ENCODE measurements around the gene ECEL1. TPM values are rescaled to one million over a fixed set of nuclear protein-coding genes. Genes with fewer than 3 reads are reported as not detected.

ECEL1 gene
- total RNA-seq, 1 experiment from 2014 or later = 23.3 TPM

- Mint-ChIP-seq H3K9me3 (no peaks in the 10 kb centered on the region), H3K36me3 (no peaks in the 10 kb centered on the region), H3K27ac (no peak overlapping the region), H3K4me1 (peaks cover 22% of the 10 kb centered on the region), H3K4me3 (no peak overlapping the region), H3K27me3 (ENCODE audit: low read depth) (peaks cover 45% of the 10 kb centered on the region)
- TF ChIP-seq SP1 (CRISPR knock-in tag; conservative IDR thresholded peaks at IDR 0.05) = no peak
- no peak for TF ChIP-seq MLX (CRISPR knock-in tag; IDR thresholded peaks at IDR 0.05)
- no peak for TF ChIP-seq NR1H2 (CRISPR knock-in tag; IDR thresholded peaks at IDR 0.05)
- TF ChIP-seq, protein P1, sequence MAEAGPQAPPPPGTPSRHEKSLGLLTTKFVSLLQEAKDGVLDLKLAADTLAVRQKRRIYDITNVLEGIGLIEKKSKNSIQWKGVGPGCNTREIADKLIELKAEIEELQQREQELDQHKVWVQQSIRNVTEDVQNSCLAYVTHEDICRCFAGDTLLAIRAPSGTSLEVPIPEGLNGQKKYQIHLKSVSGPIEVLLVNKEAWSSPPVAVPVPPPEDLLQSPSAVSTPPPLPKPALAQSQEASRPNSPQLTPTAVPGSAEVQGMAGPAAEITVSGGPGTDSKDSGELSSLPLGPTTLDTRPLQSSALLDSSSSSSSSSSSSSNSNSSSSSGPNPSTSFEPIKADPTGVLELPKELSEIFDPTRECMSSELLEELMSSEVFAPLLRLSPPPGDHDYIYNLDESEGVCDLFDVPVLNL (CRISPR knock-in tag; IDR thresholded peaks at IDR 0.05; ENCODE audit: borderline replicate concordance, low read depth) = no peak
- no peak for TF ChIP-seq ZMAT4 (CRISPR knock-in tag; IDR thresholded peaks at IDR 0.05)
- TF ChIP-seq, protein P2, sequence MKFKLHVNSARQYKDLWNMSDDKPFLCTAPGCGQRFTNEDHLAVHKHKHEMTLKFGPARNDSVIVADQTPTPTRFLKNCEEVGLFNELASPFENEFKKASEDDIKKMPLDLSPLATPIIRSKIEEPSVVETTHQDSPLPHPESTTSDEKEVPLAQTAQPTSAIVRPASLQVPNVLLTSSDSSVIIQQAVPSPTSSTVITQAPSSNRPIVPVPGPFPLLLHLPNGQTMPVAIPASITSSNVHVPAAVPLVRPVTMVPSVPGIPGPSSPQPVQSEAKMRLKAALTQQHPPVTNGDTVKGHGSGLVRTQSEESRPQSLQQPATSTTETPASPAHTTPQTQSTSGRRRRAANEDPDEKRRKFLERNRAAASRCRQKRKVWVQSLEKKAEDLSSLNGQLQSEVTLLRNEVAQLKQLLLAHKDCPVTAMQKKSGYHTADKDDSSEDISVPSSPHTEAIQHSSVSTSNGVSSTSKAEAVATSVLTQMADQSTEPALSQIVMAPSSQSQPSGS (CRISPR knock-in tag; IDR thresholded peaks at IDR 0.05; ENCODE audit: borderline replicate concordance, low read depth) = no peak
- no peak for TF ChIP-seq GRHL2 (CRISPR knock-in tag; IDR thresholded peaks at IDR 0.05; ENCODE audit: insufficient replicate concordance, severe bottlenecking)
- no peak for TF ChIP-seq GTF2I (CRISPR knock-in tag; conservative IDR thresholded peaks at IDR 0.05)
- TF ChIP-seq, protein P3, sequence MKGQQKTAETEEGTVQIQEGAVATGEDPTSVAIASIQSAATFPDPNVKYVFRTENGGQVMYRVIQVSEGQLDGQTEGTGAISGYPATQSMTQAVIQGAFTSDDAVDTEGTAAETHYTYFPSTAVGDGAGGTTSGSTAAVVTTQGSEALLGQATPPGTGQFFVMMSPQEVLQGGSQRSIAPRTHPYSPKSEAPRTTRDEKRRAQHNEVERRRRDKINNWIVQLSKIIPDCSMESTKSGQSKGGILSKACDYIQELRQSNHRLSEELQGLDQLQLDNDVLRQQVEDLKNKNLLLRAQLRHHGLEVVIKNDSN (CRISPR knock-in tag; IDR thresholded peaks at IDR 0.05) = no peak
- TF ChIP-seq RELA (CRISPR knock-in tag; IDR thresholded peaks at IDR 0.05; ENCODE audit: borderline replicate concordance) = no peak
- TF ChIP-seq PREB (CRISPR knock-in tag; IDR thresholded peaks at IDR 0.05; ENCODE audit: borderline replicate concordance) = no peak
- TF ChIP-seq ZBTB21 (CRISPR knock-in tag; IDR thresholded peaks at IDR 0.05; ENCODE audit: borderline replicate concordance) = no peak
- TF ChIP-seq HMGA2 (CRISPR knock-in tag; IDR thresholded peaks at IDR 0.05) = no peak
- TF ChIP-seq, protein P4, sequence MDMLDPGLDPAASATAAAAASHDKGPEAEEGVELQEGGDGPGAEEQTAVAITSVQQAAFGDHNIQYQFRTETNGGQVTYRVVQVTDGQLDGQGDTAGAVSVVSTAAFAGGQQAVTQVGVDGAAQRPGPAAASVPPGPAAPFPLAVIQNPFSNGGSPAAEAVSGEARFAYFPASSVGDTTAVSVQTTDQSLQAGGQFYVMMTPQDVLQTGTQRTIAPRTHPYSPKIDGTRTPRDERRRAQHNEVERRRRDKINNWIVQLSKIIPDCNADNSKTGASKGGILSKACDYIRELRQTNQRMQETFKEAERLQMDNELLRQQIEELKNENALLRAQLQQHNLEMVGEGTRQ (CRISPR knock-in tag; IDR thresholded peaks at IDR 0.05) = no peak
- TF ChIP-seq EMX1 (CRISPR knock-in tag; IDR thresholded peaks at IDR 0.05) = no peak
- ATAC-seq (peak; percentile 7; the same call in 1 of the 2 replicates), DNase-seq (ENCODE audit: low spot score) (no peak)
- ChIA-PET POLR2A (no interaction called here), CTCF (interaction anchor here (0.9 to 3.1 kb wide), 2 partner anchors 15 to 18 kb away, joined by 7 to 21 read pairs; partner anchors contain the start of gene PRSS56)
Observed at GRCh38 chr2:232505856-232506255, 18.2 kb upstream of the ECEL1 start.

DNA sequence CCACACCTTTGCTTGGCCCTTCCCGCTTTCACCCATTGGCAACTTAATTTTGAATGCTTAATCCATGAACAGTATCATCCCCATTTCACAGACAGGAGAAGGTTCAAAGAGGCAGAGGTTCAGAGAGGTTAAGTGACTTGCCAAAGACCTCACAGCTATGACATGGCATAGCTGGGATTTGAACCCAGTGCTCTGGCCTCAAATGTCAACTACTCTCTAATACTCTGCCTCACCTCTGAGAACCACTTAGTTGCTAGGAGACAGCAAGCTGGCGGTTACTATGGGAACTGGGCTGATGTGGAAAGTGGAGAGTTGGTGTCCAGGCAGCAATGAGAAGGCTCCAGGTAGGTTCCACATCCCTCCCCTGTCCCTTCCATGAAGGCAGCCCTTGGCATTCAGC is 16.8 kb upstream of the ECEL1 start:
- Mint-ChIP-seq H3K27ac (no peak overlapping the region), H3K4me3 (peak overlapping the region; percentile 95), H3K9me3 (no peaks in the 10 kb centered on the region), H3K4me1 (peaks cover 22% of the 10 kb centered on the region), H3K36me3 (no peaks in the 10 kb centered on the region), H3K27me3 (ENCODE audit: low read depth) (peaks cover 50% of the 10 kb centered on the region)
- TF ChIP-seq ATF1 (CRISPR knock-in tag; IDR thresholded peaks at IDR 0.05) (no peak), FOXP1 (CRISPR knock-in tag; IDR thresholded peaks at IDR 0.05; ENCODE audit: borderline replicate concordance) (no peak), NR3C1 (CRISPR knock-in tag; conservative IDR thresholded peaks at IDR 0.05; ENCODE audit: low read depth) (no peak), PREB (CRISPR knock-in tag; IDR thresholded peaks at IDR 0.05; ENCODE audit: borderline replicate concordance) (no peak), GABPB1 (CRISPR knock-in tag; IDR thresholded peaks at IDR 0.05) (no peak), HMGXB4 (CRISPR knock-in tag; IDR thresholded peaks at IDR 0.05) (no peak), IRF1 (CRISPR knock-in tag; IDR thresholded peaks at IDR 0.05) (no peak)
- TF ChIP-seq, protein P5, sequence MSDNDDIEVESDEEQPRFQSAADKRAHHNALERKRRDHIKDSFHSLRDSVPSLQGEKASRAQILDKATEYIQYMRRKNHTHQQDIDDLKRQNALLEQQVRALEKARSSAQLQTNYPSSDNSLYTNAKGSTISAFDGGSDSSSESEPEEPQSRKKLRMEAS (CRISPR knock-in tag; IDR thresholded peaks at IDR 0.05) = no peak
- CTCF ChIA-PET = interaction anchor here (1.1 to 3.1 kb wide), 4 partner anchors 17 to 169 kb away, joined by 3 to 21 read pairs (median 6); partner anchors contain the start of gene PRSS56
- DNase-seq (ENCODE audit: low spot score) = no peak
- no peak for ATAC-seq
- POLR2A ChIA-PET = no interaction called here
